ENCODE measurements around the gene SETD1A.
"Not testable (repeated sequence)": the region's sequence is repeated elsewhere in the genome, so short reads cannot be mapped to it uniquely, and the experiment has no call there.

SETD1A gene

DNA sequence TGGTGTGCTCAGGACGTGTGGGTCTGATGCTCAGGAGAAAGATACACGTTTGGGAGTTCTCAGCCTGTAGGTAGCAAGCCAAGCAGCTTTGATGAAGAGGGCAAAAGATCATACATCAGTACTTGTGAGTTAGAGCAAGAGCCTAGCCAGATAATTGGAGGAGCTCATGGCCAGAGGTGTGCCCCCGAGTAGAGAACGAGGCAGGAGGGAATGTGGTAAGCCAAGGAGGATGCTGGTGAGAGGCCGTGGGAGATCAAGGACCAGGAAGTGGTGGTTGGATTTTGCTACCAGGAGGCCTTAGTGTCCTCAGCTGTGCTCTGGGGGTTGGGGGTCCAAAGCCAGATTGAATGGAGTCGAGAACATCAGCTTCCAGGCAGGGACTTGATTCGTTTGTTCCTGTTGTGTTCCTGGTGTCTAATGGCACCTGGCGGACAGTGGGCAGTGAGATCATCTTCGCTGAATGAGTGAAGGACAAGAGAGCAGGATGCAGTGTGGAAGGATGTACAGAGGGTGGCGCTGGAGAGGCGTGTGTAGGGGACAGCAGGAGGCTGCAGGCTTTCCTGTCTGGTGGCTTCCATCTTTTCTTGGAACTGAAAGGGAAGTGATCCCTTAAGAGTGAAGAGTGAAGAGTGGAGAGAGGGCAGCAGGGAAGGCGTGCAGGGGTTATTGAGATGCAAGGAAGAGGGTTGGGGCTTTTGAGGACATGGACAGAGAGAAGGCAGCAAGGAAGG is 22.6 kb upstream of the SETD1A start:
- TF ChIP-seq, protein P1, sequence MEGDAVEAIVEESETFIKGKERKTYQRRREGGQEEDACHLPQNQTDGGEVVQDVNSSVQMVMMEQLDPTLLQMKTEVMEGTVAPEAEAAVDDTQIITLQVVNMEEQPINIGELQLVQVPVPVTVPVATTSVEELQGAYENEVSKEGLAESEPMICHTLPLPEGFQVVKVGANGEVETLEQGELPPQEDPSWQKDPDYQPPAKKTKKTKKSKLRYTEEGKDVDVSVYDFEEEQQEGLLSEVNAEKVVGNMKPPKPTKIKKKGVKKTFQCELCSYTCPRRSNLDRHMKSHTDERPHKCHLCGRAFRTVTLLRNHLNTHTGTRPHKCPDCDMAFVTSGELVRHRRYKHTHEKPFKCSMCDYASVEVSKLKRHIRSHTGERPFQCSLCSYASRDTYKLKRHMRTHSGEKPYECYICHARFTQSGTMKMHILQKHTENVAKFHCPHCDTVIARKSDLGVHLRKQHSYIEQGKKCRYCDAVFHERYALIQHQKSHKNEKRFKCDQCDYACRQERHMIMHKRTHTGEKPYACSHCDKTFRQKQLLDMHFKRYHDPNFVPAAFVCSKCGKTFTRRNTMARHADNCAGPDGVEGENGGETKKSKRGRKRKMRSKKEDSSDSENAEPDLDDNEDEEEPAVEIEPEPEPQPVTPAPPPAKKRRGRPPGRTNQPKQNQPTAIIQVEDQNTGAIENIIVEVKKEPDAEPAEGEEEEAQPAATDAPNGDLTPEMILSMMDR (conservative IDR thresholded peaks at IDR 0.05; ENCODE audit: low read length): peak; percentile 90
- no peak for TF ChIP-seq EZH2phosphoT487 (IDR thresholded peaks at IDR 0.05; ENCODE audit: borderline replicate concordance)
- H3K4me1 ChIP-seq (ENCODE audit: insufficient read depth, low read length, poor library complexity, severe bottlenecking): peaks cover 27% of the 10 kb centered on the region
- H3K4me2 ChIP-seq (ENCODE audit: low read depth, low read length, poor library complexity, severe bottlenecking): peak overlapping the region; percentile 69

DNA sequence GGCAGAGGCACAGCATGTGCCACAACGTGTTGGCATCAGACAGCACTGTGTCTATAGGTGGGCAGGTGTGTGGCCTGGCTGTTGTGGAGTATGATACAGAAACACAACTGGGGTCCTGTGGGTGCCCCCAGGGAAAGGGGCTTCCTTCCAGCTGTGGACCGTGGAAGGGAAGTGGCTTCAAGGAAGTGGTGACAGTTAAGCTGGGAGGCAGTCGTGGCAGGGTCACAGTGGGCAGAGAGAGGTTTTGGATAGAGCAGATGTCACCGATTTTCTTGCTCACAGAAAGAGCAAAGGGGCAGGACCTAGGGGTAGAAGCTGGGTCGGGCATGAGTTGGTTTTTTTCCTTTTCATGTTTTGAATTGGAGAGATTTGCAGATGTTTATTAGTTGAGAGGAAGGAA is 19.9 kb upstream of the SETD1A start:
- H2AFZ ChIP-seq (ENCODE audit: low read length): no peak overlapping the region
- TF ChIP-seq, protein P1 (conservative IDR thresholded peaks at IDR 0.05; ENCODE audit: low read length): no peak
- TF ChIP-seq EZH2phosphoT487 (IDR thresholded peaks at IDR 0.05; ENCODE audit: borderline replicate concordance): no peak
- no peaks in the 10 kb centered on the region for H3K79me2 ChIP-seq (ENCODE audit: insufficient read depth, low read length)
- H4K20me1 ChIP-seq (ENCODE audit: insufficient read depth, low read length, poor library complexity, severe bottlenecking): no peaks in the 10 kb centered on the region
- peaks cover 5% of the 10 kb centered on the region; the same call in 1 of the 2 replicates for H3K36me3 ChIP-seq (ENCODE audit: insufficient read depth, low read length)
- H3K4me3 ChIP-seq (ENCODE audit: low read length, poor library complexity, severe bottlenecking): no peak overlapping the region
- H3K9me3 ChIP-seq (ENCODE audit: insufficient read depth, low read depth, low read length): no peaks in the 10 kb centered on the region
- no peaks in the 10 kb centered on the region for H3K27me3 ChIP-seq (ENCODE audit: insufficient read depth, low read length, poor library complexity, severe bottlenecking)
- peak overlapping the region; percentile 39 for H3K9ac ChIP-seq (ENCODE audit: low read depth, low read length, poor library complexity, severe bottlenecking)
- peaks cover 36% of the 10 kb centered on the region for H3K4me1 ChIP-seq (ENCODE audit: insufficient read depth, low read length, poor library complexity, severe bottlenecking)
- H3K4me2 ChIP-seq (ENCODE audit: low read depth, low read length, poor library complexity, severe bottlenecking): peak overlapping the region; percentile 60
- no peaks in the 10 kb centered on the region for H3F3A ChIP-seq (ENCODE audit: low read depth)
- H3K9me2 ChIP-seq (replicated peaks; ENCODE audit: low read depth, low read length): no peaks in the 10 kb centered on the region

More for the DNA sequence above, 22.6 kb upstream of the SETD1A start:
- Histone ChIP-seq H3K79me2 (ENCODE audit: insufficient read depth, low read length) (no peaks in the 10 kb centered on the region), H3K9me3 (ENCODE audit: insufficient read depth, low read depth, low read length) (no peaks in the 10 kb centered on the region), H3K4me3 (ENCODE audit: low read length, poor library complexity, severe bottlenecking) (peak overlapping the region; percentile 36), H3K9ac (ENCODE audit: low read depth, low read length, poor library complexity, severe bottlenecking) (no peak overlapping the region), H3F3A (ENCODE audit: low read depth) (no peaks in the 10 kb centered on the region), H3K9me2 (replicated peaks; ENCODE audit: low read depth, low read length) (no peaks in the 10 kb centered on the region), H4K20me1 (ENCODE audit: insufficient read depth, low read length, poor library complexity, severe bottlenecking) (no peaks in the 10 kb centered on the region), H3K36me3 (ENCODE audit: insufficient read depth, low read length) (peaks cover 21% of the 10 kb centered on the region; the same call in 1 of the 2 replicates), H2AFZ (ENCODE audit: low read length) (no peak overlapping the region), H3K27me3 (ENCODE audit: insufficient read depth, low read length, poor library complexity, severe bottlenecking) (no peaks in the 10 kb centered on the region)

DNA sequence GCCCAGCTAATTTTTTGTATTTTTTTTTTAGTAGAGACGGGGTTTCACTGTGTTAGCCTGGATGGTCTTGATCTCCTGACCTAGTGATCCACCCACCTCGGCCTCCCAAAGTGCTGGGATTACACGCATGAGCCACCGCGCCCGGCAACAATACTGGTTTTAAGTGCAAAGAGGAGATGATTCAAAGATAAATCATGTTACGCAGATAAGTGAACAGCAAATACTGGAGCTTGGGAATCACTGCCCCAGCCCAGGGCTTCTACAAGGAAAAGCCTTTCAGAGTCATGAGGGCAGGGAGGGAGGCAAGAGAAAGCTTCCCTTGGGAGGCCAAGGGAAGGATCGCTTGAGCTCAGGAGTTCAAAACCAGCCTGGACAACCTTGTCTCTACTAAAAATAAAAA is 18.0 kb upstream of the SETD1A start:
- H3K4me1 ChIP-seq (ENCODE audit: insufficient read depth, low read length, poor library complexity, severe bottlenecking): peaks cover 35% of the 10 kb centered on the region

More for the DNA sequence above, 18.0 kb upstream of the SETD1A start:
- H3K4me3 ChIP-seq (ENCODE audit: low read length, poor library complexity, severe bottlenecking); H3K79me2 ChIP-seq (ENCODE audit: insufficient read depth, low read length); H3K9ac ChIP-seq (ENCODE audit: low read depth, low read length, poor library complexity, severe bottlenecking); H3K4me2 ChIP-seq (ENCODE audit: low read depth, low read length, poor library complexity, severe bottlenecking); H4K20me1 ChIP-seq (ENCODE audit: insufficient read depth, low read length, poor library complexity, severe bottlenecking); H3K27me3 ChIP-seq (ENCODE audit: insufficient read depth, low read length, poor library complexity, severe bottlenecking); H2AFZ ChIP-seq (ENCODE audit: low read length); H3K9me3 ChIP-seq (ENCODE audit: insufficient read depth, low read depth, low read length); H3F3A ChIP-seq (ENCODE audit: low read depth); H3K9me2 ChIP-seq (replicated peaks; ENCODE audit: low read depth, low read length): not testable (repeated sequence)
- H3K36me3 ChIP-seq (ENCODE audit: insufficient read depth, low read length): peaks cover 16% of the 10 kb centered on the region

Measured in Loucy (cell line).